HFFc6 (cell line): ENCODE data around the gene SP100. TPM values are rescaled to one million over a fixed set of nuclear protein-coding genes. Genes with fewer than 3 reads are reported as not detected.

Source experiments
- DNase-seq: peaks from one replicate; pipeline ENCODE4 v3.0.0-alpha.2; 2018
- H3K27ac Mint-ChIP-seq: 2 replicates; pipeline ENCODE4 v1.8.0; 2020; ENCODE audit warnings: mild to moderate bottlenecking, mixed read lengths
- H3K27me3 Mint-ChIP-seq: 2 replicates; pipeline ENCODE4 v1.8.0; 2021; ENCODE audit warnings: mild to moderate bottlenecking, moderate library complexity, mixed read lengths; ENCODE audit not compliant: insufficient read depth
- H3K36me3 Mint-ChIP-seq: 2 replicates; pipeline ENCODE4 v1.8.0; 2021; ENCODE audit warnings: low read depth, mixed read lengths
- H3K4me1 Mint-ChIP-seq: 2 replicates; pipeline ENCODE4 v1.8.0; 2020; ENCODE audit warnings: low read depth, mixed read lengths
- H3K4me3 Mint-ChIP-seq: 2 replicates; pipeline ENCODE4 v1.8.0; 2020; ENCODE audit warnings: mild to moderate bottlenecking, moderate library complexity, mixed read lengths
- H3K9me3 Mint-ChIP-seq: 2 replicates; pipeline ENCODE4 v1.8.0; 2020; ENCODE audit warnings: mild to moderate bottlenecking, mixed read lengths
- total RNA-seq, 6 experiments: library from RNA; stranded (reverse); fragmentation: NEBNext Ultra II Directional; extraction: Animal tissue kit (Norgen Biotek cat#: 25700); gene quantifications; 2 replicates in 1 of 6; 3 replicates in 5 of 6; pipeline ENCODE4 v1.2.3, GENCODE V29; 2021
- TF ChIP-seq, protein P1 (sequence below): fragments of 200-600 bp; sonication (generic); IDR thresholded peaks from 2 replicates; pipeline ENCODE4 v1.5.0; 2021; ENCODE audit warnings: antibody characterized with exemption, mild to moderate bottlenecking

SP100 gene
- total RNA-seq, 6 experiments from 2014 or later, result 70.5 to 74.9 (median 72.8) TPM

DNA sequence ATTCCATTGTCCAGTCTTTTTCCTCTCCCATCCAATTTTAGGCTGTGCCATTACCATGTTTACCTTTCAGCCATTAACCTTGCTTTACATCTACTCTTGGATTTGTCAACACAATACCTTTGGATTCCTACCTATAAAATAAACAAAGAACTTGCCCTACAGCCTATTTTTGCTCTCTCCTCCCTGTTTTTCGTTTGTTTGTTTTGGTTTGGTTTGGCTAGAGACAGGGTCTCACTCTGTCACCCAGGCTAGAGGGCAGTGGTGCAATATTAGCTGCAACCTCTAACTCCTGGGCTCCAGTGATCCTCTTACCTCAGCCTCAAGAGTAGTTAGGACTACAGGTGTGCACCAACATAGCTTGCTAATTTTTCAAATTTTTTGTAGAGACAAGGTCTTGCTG is 76.1 kb downstream of the SP100 start:
- TF ChIP-seq, protein P1, sequence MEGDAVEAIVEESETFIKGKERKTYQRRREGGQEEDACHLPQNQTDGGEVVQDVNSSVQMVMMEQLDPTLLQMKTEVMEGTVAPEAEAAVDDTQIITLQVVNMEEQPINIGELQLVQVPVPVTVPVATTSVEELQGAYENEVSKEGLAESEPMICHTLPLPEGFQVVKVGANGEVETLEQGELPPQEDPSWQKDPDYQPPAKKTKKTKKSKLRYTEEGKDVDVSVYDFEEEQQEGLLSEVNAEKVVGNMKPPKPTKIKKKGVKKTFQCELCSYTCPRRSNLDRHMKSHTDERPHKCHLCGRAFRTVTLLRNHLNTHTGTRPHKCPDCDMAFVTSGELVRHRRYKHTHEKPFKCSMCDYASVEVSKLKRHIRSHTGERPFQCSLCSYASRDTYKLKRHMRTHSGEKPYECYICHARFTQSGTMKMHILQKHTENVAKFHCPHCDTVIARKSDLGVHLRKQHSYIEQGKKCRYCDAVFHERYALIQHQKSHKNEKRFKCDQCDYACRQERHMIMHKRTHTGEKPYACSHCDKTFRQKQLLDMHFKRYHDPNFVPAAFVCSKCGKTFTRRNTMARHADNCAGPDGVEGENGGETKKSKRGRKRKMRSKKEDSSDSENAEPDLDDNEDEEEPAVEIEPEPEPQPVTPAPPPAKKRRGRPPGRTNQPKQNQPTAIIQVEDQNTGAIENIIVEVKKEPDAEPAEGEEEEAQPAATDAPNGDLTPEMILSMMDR, result no peak
- Mint-ChIP-seq H3K9me3 (peaks cover 17% of the 10 kb centered on the region), H3K4me3 (no peak overlapping the region), H3K27me3 (no peaks in the 10 kb centered on the region; the same call in 1 of the 2 replicates), H3K27ac (no peak overlapping the region), H3K36me3 (peaks cover 70% of the 10 kb centered on the region), H3K4me1 (peaks cover 18% of the 10 kb centered on the region)
- DNase-seq, result no peak

DNA sequence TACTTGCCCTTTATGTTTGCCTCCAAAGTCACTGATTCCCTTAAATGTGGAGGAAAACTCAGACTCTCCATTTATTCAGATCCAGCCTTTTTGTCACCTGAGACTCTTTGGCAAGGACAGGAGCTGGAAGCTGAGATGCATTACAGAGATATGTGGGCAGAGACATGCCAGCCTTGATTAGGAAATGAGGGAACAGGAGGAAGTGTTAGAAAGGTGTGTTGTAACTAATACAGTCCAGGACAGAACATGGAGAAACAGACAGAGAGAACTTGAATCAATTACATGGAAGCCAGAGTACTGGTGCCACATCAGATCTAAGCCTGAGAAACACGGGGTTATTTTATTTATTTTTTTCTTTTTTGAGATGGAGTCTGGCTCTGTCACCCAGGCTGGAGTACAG is 79.0 kb downstream of the SP100 start:
- Mint-ChIP-seq H3K27me3 (no peaks in the 10 kb centered on the region; the same call in 1 of the 2 replicates), H3K4me1 (peaks cover 18% of the 10 kb centered on the region), H3K4me3 (no peak overlapping the region), H3K27ac (no peak overlapping the region), H3K36me3 (peaks cover 61% of the 10 kb centered on the region), H3K9me3 (peaks cover 5% of the 10 kb centered on the region; the same call in 1 of the 2 replicates)
- TF ChIP-seq, protein P1, result no peak
- DNase-seq, result no peak

DNA sequence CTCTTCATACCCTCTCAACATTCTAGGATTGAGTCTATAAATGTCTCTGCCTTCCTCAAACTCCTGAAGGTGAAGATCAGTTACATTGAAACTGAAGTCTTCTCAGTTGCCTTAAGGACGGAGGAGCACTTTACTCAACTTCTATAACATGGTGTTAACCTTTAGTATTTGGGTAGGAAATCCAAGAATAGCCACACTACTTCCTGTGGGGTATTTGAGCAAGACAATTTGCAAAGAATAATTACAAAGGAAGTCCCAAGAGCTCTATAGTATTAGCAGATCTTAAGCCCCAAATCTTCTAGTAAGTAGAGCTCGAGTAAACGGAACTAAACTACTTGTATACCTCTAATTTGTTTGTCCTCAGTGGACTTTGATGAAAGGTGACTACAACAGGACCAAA is 80.9 kb downstream of the SP100 start:
- no peaks in the 10 kb centered on the region; the same call in 1 of the 2 replicates for H3K27me3 Mint-ChIP-seq
- H3K27ac Mint-ChIP-seq, result no peak overlapping the region
- H3K9me3 Mint-ChIP-seq, result no peaks in the 10 kb centered on the region
- DNase-seq, result no peak
- peaks cover 5% of the 10 kb centered on the region for H3K4me1 Mint-ChIP-seq
- peaks cover 58% of the 10 kb centered on the region for H3K36me3 Mint-ChIP-seq
- no peak overlapping the region for H3K4me3 Mint-ChIP-seq
- TF ChIP-seq, protein P1, result no peak

DNA sequence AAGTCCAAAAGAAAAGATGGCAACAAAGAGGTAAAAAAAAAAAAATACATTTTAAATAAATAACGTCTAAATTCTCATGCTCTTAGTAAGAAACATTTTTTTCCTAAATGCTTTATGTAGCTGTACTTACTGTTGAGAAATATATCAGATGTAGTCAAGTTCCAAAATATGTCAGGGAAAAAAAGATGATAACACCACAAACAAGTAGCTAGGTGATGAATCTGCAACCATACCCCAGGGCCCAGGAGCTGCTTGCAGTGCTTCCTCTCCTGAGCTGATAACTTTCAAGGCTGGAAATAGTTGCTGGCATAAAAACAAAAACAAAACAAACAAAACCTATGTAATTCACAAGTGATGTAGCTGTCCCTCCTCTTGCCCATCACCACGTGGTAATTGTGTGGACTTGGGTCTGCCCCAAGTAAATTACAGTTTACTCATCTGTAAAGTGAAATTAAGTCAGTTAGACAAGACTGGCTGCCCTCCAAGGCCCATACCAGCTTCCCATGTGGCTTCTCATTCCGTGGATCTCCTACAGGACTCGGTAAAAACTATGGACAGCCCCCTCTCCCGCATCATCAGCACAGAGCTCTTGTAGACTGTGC is 82.6 kb downstream of the SP100 start:
- no peak for DNase-seq
- Mint-ChIP-seq H3K9me3 (no peaks in the 10 kb centered on the region), H3K36me3 (peaks cover 62% of the 10 kb centered on the region), H3K27ac (no peak overlapping the region), H3K27me3 (no peaks in the 10 kb centered on the region; the same call in 1 of the 2 replicates), H3K4me3 (no peak overlapping the region), H3K4me1 (peaks cover 4% of the 10 kb centered on the region)
- TF ChIP-seq, protein P1, result no peak

DNA sequence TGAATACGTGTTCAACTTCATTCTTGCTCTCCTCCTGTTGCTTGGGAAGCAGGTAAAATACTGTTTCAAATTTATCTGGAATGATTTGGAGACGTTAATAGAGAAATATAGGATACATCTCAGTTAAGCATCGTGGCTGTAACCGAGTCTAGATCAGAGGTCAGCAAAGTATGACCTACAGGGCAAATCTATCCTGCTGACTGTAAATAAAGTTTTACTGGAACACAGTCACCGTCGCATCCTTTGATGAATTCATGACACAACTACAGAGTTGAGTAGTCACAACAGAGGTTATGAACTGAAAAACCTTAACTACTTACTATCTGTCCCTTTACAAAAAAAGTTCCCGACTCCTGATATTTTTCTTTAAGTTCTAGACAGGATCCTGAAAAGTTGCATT is 86.6 kb downstream of the SP100 start:
- TF ChIP-seq, protein P1, result no peak
- Mint-ChIP-seq H3K9me3 (no peaks in the 10 kb centered on the region), H3K4me1 (peaks cover 8% of the 10 kb centered on the region), H3K27me3 (no peaks in the 10 kb centered on the region; the same call in 1 of the 2 replicates), H3K27ac (no peak overlapping the region), H3K36me3 (peaks cover 70% of the 10 kb centered on the region), H3K4me3 (no peak overlapping the region)
- DNase-seq, result no peak
